Measurements from ENCODE around the gene FAM219B. TPM values are rescaled to one million over a fixed set of nuclear protein-coding genes. Genes with fewer than 3 reads are reported as not detected.
A peak's percentile ranks its signal among the peaks of the same experiment; 100 is the strongest.

FAM219B gene
- total RNA-seq, 1 donor from 2014 or later: 75.4 TPM

DNA sequence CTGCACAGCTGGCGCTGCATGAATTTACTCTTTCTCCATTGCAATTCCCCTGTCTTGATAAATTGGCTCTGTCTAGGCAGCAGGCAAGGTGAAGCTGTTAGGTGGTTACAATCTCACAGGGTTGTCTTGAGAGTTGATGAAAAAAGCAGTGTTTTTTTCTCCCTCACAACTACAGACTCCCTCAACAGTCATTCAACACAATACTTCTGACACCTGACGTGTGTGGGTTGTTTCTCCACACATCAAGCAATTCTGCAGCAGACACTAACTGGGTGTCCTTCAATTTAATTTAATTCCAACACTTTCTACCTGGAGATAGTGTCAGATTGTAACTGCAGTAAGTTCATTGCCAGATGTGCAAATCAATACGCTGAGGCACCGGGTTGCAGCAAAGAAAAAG, 28.4 kb downstream of the FAM219B start:
- Histone ChIP-seq H3K9me3 (no peaks in the 10 kb centered on the region), H3K27me3 (no peaks in the 10 kb centered on the region), H3K4me3 (no peak overlapping the region), H3K4me1 (no peaks in the 10 kb centered on the region), H3K36me3 (no peaks in the 10 kb centered on the region), H3K27ac (no peak overlapping the region)
- TF ChIP-seq CTCF (IDR thresholded peaks at IDR 0.05): no peak
- intact Hi-C loops (cut with DNase I): no loop called here
- DNase-seq: no peak
- ATAC-seq: no peak

DNA sequence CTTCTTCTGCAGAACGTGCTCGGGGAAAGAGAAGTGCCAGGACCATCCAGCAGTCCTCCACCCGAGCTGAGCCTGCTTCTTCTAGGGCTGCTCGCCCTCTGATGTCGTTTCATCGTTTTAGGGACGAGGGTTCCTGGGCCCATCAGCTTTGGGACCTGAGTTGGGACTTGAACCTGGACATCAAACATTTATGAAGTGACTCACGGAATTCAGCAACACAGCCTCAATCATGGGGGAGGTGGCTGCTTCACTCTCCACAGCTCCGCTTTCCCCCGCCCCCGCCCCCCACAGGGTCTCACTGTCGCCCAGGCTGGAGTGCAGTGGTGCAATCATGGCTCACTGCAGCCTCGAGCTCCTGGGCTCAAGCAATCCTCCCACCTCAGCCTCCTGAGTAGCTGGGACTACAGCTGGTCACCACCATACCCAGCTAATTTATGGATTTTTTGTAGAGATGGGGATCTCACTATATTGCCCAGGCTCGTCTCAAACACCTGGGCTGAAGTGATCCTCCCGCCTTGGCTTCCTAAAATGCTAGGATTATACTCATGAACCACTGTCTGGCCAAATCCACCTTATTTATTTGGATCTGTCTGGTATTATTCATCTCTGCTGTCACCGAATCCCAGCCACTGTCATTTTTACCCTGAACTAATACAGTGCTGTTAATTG, 32.8 kb downstream of the FAM219B start:
- Histone ChIP-seq H3K36me3 (no peaks in the 10 kb centered on the region), H3K4me3 (peak overlapping the region; percentile 70), H3K27ac (peak overlapping the region; percentile 97), H3K9me3 (no peaks in the 10 kb centered on the region), H3K4me1 (peaks cover 35% of the 10 kb centered on the region), H3K27me3 (no peaks in the 10 kb centered on the region)
- intact Hi-C loops (cut with DNase I): no loop called here
- no peak for DNase-seq
- ATAC-seq: no peak
- TF ChIP-seq CTCF (IDR thresholded peaks at IDR 0.05): no peak

GRCh38 chr15:74873036-74873755, 33.5 kb downstream of the FAM219B start, which contains the start of gene SCAMP2:
TSS of gene SCAMP2 (minus strand) at chr15:74873365. CDS start at chr15:74873255, 110 bp downstream.
- Histone ChIP-seq H3K9me3 (no peaks in the 10 kb centered on the region), H3K4me3 (peak within 1 kb of the TSS; percentile 70), H3K4me1 (peaks cover 42% of the 10 kb centered on the region), H3K36me3 (no peaks in the 10 kb centered on the region), H3K27ac (peak within 1 kb of the TSS; percentile 97), H3K27me3 (no peaks in the 10 kb centered on the region)
- no peak for TF ChIP-seq CTCF (IDR thresholded peaks at IDR 0.05)
- intact Hi-C loops (cut with DNase I): no loop called here
- ATAC-seq: peak; percentile 95
- peak; percentile 97 for DNase-seq

GRCh38 chr15:74872702-74873035, 34.0 kb downstream of the FAM219B start:
- no peak for TF ChIP-seq CTCF (IDR thresholded peaks at IDR 0.05)
- no peaks in the 10 kb centered on the region for H3K9me3 ChIP-seq
- no peak for DNase-seq
- peaks cover 48% of the 10 kb centered on the region for H3K4me1 ChIP-seq
- H3K27me3 ChIP-seq: no peaks in the 10 kb centered on the region
- peak overlapping the region; percentile 97 for H3K27ac ChIP-seq
- intact Hi-C loops (cut with DNase I): no loop called here
- H3K36me3 ChIP-seq: no peaks in the 10 kb centered on the region
- H3K4me3 ChIP-seq: peak overlapping the region; percentile 70
- ATAC-seq: no peak

GRCh38 chr15:74870436-74871215, 36.0 kb downstream of the FAM219B start:
- peak overlapping the region; percentile 17 for H3K4me3 ChIP-seq
- intact Hi-C loops (cut with DNase I): no loop called here
- no peak for DNase-seq
- no peaks in the 10 kb centered on the region for H3K36me3 ChIP-seq
- TF ChIP-seq CTCF (IDR thresholded peaks at IDR 0.05): no peak
- no peaks in the 10 kb centered on the region for H3K9me3 ChIP-seq
- H3K27ac ChIP-seq: peak overlapping the region; percentile 71
- no peak for ATAC-seq
- H3K4me1 ChIP-seq: peaks cover 65% of the 10 kb centered on the region
- H3K27me3 ChIP-seq: no peaks in the 10 kb centered on the region

Measured in upper lobe of right lung (tissue), 1 donor.